Uterus (tissue), 4 donors: ENCODE measurements around the gene PMCH. TPM values are rescaled to one million over a fixed set of nuclear protein-coding genes. Genes with fewer than 3 reads are reported as not detected.

Experiments
- small RNA-seq: library from RNA; depleted of rRNA; stranded (forward); fragments of <200 nt; gene quantifications from one replicate; pipeline ENCODE3, GENCODE V24; 2016
- total RNA-seq, 4 donors: library from RNA; depleted of rRNA in 3 of 4; stranded (reverse); fragments of >200 nt in 3 of 4; gene quantifications; one replicate each; pipeline versions ENCODE4 v1.1.0 to v1.2.4, GENCODE V29; 2014 to 2023
- donor health status: DM: yes; HTN: yes; CAD: no.

PMCH gene
- total RNA-seq, 4 donors from 2014 or later = not detected

Small RNAs within 50 kb of the gene (small RNA-seq; reads per million reads assigned to genes)
- gene RN7SL793P = not detected

Other genes with a start within 250 kb of the PMCH start
- gene WASHC3, start 135.8 kb downstream of the PMCH start, total RNA-seq = 10 to 100 TPM; 36.5 to 59.9 (median 49.3) TPM
- gene NUP37, start 77.7 kb downstream of the PMCH start, total RNA-seq = 10 to 100 TPM in 3 of 4 donors, 1 to 10 TPM in 1; 5.6 to 49.4 (median 22.4) TPM
- gene PARPBP, start 77.7 kb downstream of the PMCH start, total RNA-seq = 10 to 100 TPM in 1 of 4 donors, 1 to 10 TPM in 1, under 1 TPM in 2; 0.26 to 26.8 (median 1.2) TPM